SH-SY5Y (cell line): ENCODE results near the gene PTCD2.

Source experiments
- GATA2 ChIP-seq: IDR thresholded peaks from 2 replicates; pipeline ENCODE4 v1.6.1; 2011; ENCODE audit warnings: mild to moderate bottlenecking, low read depth, low read length
- GATA3 ChIP-seq: IDR thresholded peaks from 2 replicates; pipeline ENCODE4 v1.6.1; 2011; ENCODE audit warnings: low read depth, mild to moderate bottlenecking, low read length, moderate library complexity

- TF ChIP-seq GATA2 = no peak
- no peak for TF ChIP-seq GATA3
Measured at GRCh38 chr5:72408603-72409002, 88.4 kb downstream of the PTCD2 start.
